ENCODE results near the gene KLF9.
A peak's percentile ranks its signal among the peaks of the same experiment; 100 is the strongest.

Gene KLF9

GRCh38 chr9:70413799-70414775, at the start of gene KLF9:
Gene KLF9, minus strand, starts transcription at chr9:70414657. Its CDS starts 1,294 bp downstream, at chr9:70413363.
- Histone ChIP-seq H3K27me3 (ENCODE audit: insufficient read depth, poor library complexity, severe bottlenecking) (no peaks in the 10 kb centered on the region), H3K36me3 (ENCODE audit: low read depth) (peaks cover 12% of the 10 kb centered on the region), H3K27ac (ENCODE audit: poor library complexity, severe bottlenecking) (peak within 1 kb of the TSS; percentile 88), H3K4me3 (ENCODE audit: severe bottlenecking) (peak within 1 kb of the TSS; percentile 95), H3K4me1 (ENCODE audit: insufficient read depth, poor library complexity, severe bottlenecking) (peaks cover 26% of the 10 kb centered on the region), H3K9me3 (ENCODE audit: severe bottlenecking) (no peaks in the 10 kb centered on the region)
- no peak for TF ChIP-seq CTCF (IDR thresholded peaks at IDR 0.05; ENCODE audit: poor library complexity, severe bottlenecking)
- peak; percentile 95 for DNase-seq (ENCODE audit: low spot score)
- ATAC-seq (ENCODE audit: low read depth), result peak; percentile 72

GRCh38 chr9:70463877-70464276, 49.4 kb upstream of the KLF9 start:
- H3K4me1 ChIP-seq (ENCODE audit: insufficient read depth, poor library complexity, severe bottlenecking), result peaks cover 12% of the 10 kb centered on the region
- no peak overlapping the region for H3K27ac ChIP-seq (ENCODE audit: poor library complexity, severe bottlenecking)
- H3K36me3 ChIP-seq (ENCODE audit: low read depth), result no peaks in the 10 kb centered on the region
- ATAC-seq (ENCODE audit: low read depth) (no peak), DNase-seq (ENCODE audit: low spot score) (no peak)
- no peak overlapping the region for H3K4me3 ChIP-seq (ENCODE audit: severe bottlenecking)
- no peak for TF ChIP-seq CTCF (IDR thresholded peaks at IDR 0.05; ENCODE audit: poor library complexity, severe bottlenecking)
- no peaks in the 10 kb centered on the region for H3K9me3 ChIP-seq (ENCODE audit: severe bottlenecking)
- H3K27me3 ChIP-seq (ENCODE audit: insufficient read depth, poor library complexity, severe bottlenecking), result no peaks in the 10 kb centered on the region

GRCh38 chr9:70462300-70462699, 47.8 kb upstream of the KLF9 start:
- ATAC-seq (ENCODE audit: low read depth) (no peak), DNase-seq (ENCODE audit: low spot score) (no peak)
- Histone ChIP-seq H3K36me3 (ENCODE audit: low read depth) (no peaks in the 10 kb centered on the region), H3K9me3 (ENCODE audit: severe bottlenecking) (no peaks in the 10 kb centered on the region), H3K27ac (ENCODE audit: poor library complexity, severe bottlenecking) (no peak overlapping the region), H3K4me1 (ENCODE audit: insufficient read depth, poor library complexity, severe bottlenecking) (peaks cover 11% of the 10 kb centered on the region), H3K27me3 (ENCODE audit: insufficient read depth, poor library complexity, severe bottlenecking) (no peaks in the 10 kb centered on the region), H3K4me3 (ENCODE audit: severe bottlenecking) (no peak overlapping the region)
- no peak for TF ChIP-seq CTCF (IDR thresholded peaks at IDR 0.05; ENCODE audit: poor library complexity, severe bottlenecking)

- no peak for TF ChIP-seq CTCF (IDR thresholded peaks at IDR 0.05; ENCODE audit: poor library complexity, severe bottlenecking)
Observed at GRCh38 chr9:70457235-70457634, 42.8 kb upstream of the KLF9 start.

More at GRCh38 chr9:70457235-70457634, 42.8 kb upstream of the KLF9 start:
- H3K9me3 ChIP-seq (ENCODE audit: severe bottlenecking), result no peaks in the 10 kb centered on the region
- DNase-seq (ENCODE audit: low spot score) (no peak), ATAC-seq (ENCODE audit: low read depth) (no peak)
- H3K4me1 ChIP-seq (ENCODE audit: insufficient read depth, poor library complexity, severe bottlenecking), result no peaks in the 10 kb centered on the region
- no peaks in the 10 kb centered on the region for H3K36me3 ChIP-seq (ENCODE audit: low read depth)
- no peak overlapping the region for H3K4me3 ChIP-seq (ENCODE audit: severe bottlenecking)
- H3K27me3 ChIP-seq (ENCODE audit: insufficient read depth, poor library complexity, severe bottlenecking), result no peaks in the 10 kb centered on the region
- no peak overlapping the region for H3K27ac ChIP-seq (ENCODE audit: poor library complexity, severe bottlenecking)

Measured in RWPE2 (cell line).